Thyroid gland (tissue), 4 donors: ENCODE measurements around the gene SYT1.

ENCODE experiments used
- CTCF ChIP-seq, 6 experiments: fragments of 200-600 bp in 3 of 6; fragments of 450-650 bp in 3 of 6; sonication (generic) in 3 of 6; IDR thresholded peaks; one replicate each; pipeline ENCODE4 v1.5.1; 2016 to 2019; ENCODE audit warnings: antibody characterized with exemption in 6 of 6, mild to moderate bottlenecking in 2 of 6, inconsistent platforms in 1 of 6, moderate library complexity in 1 of 6
- POLR2A ChIP-seq, 2 donors: fragments of 450-650 bp; IDR thresholded peaks; one replicate each; pipeline ENCODE4 v1.6.1; 2017; ENCODE audit warnings: antibody characterized with exemption in 2 of 2, mild to moderate bottlenecking in 2 of 2, moderate library complexity in 1 of 2

DNA sequence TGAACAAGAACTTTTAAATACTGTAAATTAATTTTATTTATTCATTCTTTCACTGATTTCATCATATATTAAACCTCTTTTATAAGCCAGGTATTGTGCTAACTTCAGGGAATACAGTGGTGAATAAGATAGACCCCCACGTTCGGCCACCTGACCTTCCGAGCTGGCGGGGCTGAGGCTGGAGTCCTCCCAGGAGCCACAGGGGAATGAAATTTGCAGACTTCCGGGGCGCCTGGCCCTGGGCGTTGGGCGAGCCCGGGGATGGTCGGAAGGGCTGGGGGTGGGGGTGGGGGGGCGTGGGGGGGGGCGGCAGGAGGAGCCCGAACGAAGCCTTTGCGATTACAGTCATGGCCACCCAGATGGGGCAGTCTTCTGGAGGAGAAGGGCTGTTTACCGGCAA lies 442.8 kb downstream of the SYT1 start:
- TF ChIP-seq POLR2A (IDR thresholded peaks at IDR 0.05) = no peak
- TF ChIP-seq CTCF (IDR thresholded peaks at IDR 0.05) = no peak
